T1000 (cell line): ENCODE results near the gene CXorf51A.
"Not testable (repeated sequence)": the region's sequence is repeated elsewhere in the genome, so short reads cannot be mapped to it uniquely, and the experiment has no call there.

ENCODE experiments used
- DNase-seq: peaks from one replicate; lab custom pipeline; 2025; ENCODE audit warnings: mixed read lengths; lab: John Stamatoyannopoulos, UW

Gene CXorf51A

DNA sequence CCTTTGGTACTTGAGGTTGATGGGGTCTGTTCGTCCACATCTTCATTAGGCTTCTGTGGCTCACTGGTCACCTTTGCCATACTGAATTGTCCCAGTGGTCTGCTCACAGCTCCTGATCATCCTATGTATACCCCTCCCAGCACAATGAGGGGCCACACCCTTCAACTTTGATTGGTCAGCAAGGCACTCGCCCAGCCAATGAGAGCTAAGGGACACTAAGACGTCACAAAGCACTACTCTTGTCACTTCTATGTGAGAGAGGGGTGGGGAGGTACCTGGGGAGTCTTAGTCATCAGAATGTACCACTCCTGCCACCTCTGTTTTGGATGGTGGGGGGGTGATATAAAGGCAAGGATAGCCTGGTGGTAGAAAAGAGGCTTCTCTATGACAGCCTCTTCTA, at the start of gene CXorf51A:
TSS of gene CXorf51A (minus strand) at position 101 of the 400 bp plus-strand sequence. CDS start at position 80, 21 bp downstream.
- not testable (repeated sequence) for DNase-seq

DNA sequence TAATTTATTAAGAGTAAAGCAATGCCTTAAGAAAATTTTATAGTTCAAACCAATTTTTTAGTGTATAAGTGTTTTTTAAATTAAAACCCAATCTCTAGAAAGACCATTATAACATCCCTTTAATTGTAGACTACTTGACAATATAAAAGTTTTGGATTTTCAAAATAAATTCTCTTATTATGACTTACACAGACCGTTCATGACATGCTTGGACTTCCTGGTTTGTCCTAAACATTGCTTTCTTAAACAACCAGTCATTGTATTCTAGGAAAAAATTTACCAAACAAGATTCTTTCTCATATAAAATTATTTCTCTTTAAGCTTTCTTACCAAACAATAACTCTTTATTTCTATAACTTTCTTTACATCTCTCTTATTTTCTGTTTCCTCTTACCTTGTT, 49.0 kb upstream of the CXorf51A start:
- DNase-seq = no peak

DNA sequence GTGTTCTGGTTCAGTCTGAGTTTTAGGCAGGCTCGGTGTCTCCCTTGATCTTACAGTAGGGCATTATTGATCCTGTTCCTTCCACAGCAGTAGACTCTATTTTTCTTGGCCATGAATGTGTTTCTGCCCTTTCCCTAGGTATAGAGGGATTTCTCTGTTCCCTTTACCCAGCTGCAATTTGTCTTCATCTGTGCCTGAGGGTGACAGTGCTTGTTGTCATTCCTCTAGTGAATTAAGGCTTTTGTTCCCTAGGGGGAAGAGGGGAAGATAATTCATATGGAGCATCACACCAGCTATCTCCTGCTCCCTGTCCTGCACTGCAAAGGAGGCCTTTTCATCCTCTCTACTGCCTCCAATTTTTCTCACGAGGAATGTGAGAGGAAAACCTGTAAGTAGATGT, 39.7 kb upstream of the CXorf51A start:
- no peak for DNase-seq

DNA sequence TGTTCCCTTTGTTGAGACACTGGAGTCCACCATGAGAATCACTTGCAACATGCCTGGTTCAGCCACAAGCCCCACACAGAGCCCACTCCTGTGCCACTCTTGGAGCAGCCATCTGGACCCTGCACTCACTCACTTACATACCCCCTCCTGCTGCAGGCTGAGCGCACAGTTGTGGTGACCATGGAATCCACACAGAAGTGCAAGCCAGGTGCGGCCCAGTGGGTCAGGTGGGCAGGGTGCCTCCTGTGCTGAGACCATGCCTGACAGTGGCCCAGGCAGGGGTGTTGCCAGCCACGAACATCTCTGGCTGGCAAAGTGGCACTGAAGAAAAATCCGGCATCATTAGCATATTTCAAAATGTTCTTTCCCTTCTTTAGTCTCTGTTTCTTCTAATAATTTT, 17.4 kb upstream of the CXorf51A start:
- DNase-seq = no peak

DNA sequence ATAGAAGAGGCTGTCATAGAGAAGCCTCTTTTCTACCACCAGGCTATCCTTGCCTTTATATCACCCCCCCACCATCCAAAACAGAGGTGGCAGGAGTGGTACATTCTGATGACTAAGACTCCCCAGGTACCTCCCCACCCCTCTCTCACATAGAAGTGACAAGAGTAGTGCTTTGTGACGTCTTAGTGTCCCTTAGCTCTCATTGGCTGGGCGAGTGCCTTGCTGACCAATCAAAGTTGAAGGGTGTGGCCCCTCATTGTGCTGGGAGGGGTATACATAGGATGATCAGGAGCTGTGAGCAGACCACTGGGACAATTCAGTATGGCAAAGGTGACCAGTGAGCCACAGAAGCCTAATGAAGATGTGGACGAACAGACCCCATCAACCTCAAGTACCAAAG, 5.1 kb downstream of the CXorf51A start, which contains the start of gene CXorf51B:
TSS of gene CXorf51B (plus strand) at position 301 of the 400 bp plus-strand sequence. CDS start at position 322, 21 bp downstream.
- DNase-seq = not testable (repeated sequence)
